GM18526 (cell line): ENCODE data around the gene RAPGEF5.

Experiments used
- POLR2A ChIP-seq: IDR thresholded peaks from 3 replicates; pipeline ENCODE4 v1.6.1; 2011; ENCODE audit not compliant: insufficient read length; ENCODE audit errors: extremely low read depth

Gene RAPGEF5

GRCh38 chr7:22210355-22210754 lies 146.6 kb downstream of the RAPGEF5 start:
- TF ChIP-seq POLR2A = no peak

- TF ChIP-seq POLR2A = no peak
Observed at GRCh38 chr7:22208799-22209198, 148.2 kb downstream of the RAPGEF5 start.

GRCh38 chr7:22207724-22208225 lies 149.2 kb downstream of the RAPGEF5 start:
- no peak for TF ChIP-seq POLR2A

DNA sequence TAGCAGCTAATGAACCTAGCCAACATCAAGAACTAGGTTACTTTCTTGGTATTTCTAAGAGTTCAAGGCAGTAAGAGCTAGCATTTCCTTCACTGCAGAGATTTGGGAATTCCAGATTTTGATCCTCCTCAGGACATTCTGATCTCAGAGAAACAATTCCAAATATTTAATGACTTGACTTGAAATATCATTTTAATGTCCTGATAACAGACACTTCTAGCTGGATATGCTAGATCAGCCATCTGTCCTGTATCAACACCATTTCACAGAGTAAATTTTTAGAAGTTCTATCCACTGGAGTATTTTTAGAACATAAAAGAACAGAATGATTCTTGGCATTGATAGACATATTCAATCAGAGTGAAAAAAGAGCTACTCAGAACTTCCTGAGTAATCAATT lies 151.3 kb downstream of the RAPGEF5 start:
- no peak for TF ChIP-seq POLR2A

DNA sequence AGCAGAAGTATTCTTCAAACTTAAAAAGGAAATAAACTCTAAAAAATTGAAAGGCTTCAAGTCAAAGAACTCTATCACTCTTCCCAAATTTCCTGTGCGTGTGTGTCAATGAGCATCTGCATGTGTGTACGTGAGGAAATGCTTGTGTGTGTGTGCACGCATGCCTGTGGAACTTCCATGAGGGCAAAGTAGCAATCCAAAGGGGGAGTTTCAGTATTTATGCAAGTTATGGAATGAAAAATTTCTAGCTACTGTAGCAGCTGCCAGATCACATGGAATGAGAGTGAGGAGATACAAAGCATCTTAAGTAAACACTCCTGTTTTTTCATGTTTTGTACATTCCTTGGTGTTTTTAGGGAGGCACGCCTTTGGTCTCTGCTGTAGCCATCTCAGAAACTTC lies 152.6 kb downstream of the RAPGEF5 start:
- TF ChIP-seq POLR2A = no peak

- TF ChIP-seq POLR2A = no peak
Observed at GRCh38 chr7:22202141-22202540, 154.8 kb downstream of the RAPGEF5 start.

DNA sequence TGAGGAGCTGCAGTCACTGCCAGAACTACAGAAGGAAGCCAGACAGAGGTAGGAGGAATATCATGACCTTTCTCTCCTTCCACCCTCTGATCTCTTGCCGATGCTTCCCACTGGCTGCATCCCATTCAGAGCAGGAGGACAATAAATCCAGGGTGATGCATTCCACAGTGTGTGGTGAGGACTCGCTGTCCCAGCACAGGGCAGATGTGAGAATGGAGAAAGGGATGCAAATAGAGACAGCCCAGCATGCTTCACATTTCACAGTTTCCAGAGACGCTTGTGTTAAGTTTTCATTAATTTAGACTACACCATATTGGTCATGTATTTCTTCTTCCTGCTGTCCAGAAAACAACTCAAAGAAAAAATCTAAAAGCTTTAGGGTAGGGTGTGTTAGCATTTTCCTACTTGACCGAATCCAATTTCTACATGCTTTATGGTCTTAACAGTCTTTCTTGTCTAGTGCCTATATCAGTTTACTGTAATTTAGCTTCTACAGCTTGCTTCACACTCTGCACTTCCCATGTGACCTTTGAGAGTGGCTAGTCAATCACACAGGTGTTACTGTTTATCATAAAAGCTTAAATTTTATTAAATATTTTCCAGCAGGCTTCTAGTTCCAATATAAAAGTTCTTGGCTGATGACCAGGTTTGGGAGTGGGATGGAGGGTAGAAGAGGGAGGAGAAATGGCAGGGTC lies 155.6 kb downstream of the RAPGEF5 start:
- no peak for TF ChIP-seq POLR2A

GRCh38 chr7:22200777-22201176 lies 156.2 kb downstream of the RAPGEF5 start:
- TF ChIP-seq POLR2A = no peak

DNA sequence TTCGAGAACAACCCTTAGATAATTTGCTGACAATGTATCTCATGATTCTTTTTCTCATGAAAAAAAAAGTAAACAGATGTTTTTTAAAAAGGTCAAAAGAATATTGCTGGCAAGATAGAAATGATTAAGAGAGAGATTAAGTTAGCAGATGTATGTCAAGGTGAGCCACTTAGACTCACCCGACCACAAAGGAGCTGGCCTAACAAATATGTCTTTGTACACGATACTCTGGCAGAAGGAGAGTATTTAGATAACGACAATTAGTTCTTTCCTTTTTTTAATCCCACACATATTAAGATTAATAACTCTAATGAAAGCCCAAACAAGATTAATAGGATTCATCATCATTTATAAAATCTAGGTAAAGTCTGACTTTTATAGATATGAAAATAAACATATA lies 156.7 kb downstream of the RAPGEF5 start:
- TF ChIP-seq POLR2A = no peak

DNA sequence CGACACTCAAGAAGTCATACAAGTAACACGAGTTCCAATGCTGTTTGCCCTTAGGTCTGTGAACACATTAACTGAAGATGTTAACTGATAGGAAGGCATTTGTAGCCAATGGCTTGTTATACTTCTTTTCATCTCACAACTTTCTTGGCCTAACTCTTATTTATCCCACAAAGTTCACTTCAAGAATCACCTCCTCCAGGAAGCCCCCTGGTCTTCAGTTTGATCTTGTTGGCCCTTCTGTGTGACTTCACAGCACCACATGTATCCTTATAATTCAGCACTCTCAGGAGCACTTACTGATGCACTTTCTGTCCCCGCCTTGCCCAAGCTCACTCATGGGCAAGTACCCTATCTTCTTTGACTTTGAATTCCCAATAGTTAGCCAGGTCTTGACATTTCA lies 159.6 kb downstream of the RAPGEF5 start:
- TF ChIP-seq POLR2A = no peak

DNA sequence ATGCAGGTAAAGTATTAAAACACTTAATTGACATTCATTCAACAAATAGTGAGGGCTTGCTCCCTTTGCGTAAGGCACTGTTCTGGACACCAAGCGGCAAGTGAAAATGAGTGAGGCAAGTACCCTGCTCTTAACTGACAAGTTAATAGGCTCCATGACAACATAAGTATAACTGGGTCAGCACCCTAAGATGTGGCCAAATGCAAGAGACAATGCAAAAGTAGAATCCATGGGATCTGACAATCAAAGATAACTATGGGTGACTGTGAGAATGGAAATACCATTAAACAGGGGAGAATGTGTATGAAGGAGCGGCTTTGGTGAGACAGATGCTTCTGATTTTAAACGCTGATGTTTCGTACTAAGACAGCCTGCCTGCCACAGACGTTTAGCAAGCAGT lies 160.5 kb downstream of the RAPGEF5 start:
- TF ChIP-seq POLR2A = no peak

GRCh38 chr7:22195397-22196172 lies 161.4 kb downstream of the RAPGEF5 start:
- no peak for TF ChIP-seq POLR2A

GRCh38 chr7:22194658-22195273 lies 162.2 kb downstream of the RAPGEF5 start:
- no peak for TF ChIP-seq POLR2A

GRCh38 chr7:22193450-22193983 lies 163.4 kb downstream of the RAPGEF5 start:
- TF ChIP-seq POLR2A = no peak

- TF ChIP-seq POLR2A = no peak
Observed at GRCh38 chr7:22192801-22193200, 164.2 kb downstream of the RAPGEF5 start.

- TF ChIP-seq POLR2A = no peak
Observed at GRCh38 chr7:22190736-22191135, 166.2 kb downstream of the RAPGEF5 start.
